ENCODE data around the gene HSPG2.

Gene HSPG2

GRCh38 chr1:21880619-21880970, 56.5 kb downstream of the HSPG2 start:
- no peak for DNase-seq (ENCODE audit: low read depth, low spot score)

DNA sequence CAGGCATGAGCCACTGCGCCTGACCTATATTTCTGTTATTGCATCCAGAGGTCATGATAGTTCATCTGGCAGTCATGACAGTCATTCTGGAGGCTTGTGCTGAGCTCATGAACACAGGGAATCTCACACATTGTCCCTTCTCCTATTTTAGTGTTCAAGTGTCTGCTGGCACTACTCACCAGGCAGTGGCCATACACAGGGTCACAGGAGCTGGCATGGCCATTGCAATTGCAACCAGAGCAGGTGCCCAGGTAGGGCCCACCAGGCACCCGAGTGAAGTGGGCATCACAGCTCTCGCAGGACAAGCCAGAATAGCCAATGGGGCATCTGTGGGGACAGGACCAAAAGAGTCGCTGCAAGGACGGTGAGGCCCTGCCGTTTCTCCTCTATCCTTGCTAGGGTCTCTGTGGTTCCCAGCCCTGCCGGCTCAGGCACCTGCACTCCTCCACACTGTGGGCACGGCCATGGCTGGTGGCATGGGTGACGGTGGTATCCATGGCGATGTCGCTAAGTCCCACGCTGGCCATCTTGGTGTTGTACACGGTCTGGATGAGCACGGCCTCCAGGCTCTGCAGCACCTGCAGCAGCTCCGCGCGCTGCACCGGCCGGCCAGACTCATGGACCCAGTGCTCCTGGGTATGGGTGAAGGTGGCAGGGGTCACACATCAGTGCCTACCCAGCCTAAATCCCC, 57.0 kb downstream of the HSPG2 start:
- no peak for DNase-seq (ENCODE audit: low read depth, low spot score)

- no peak for DNase-seq (ENCODE audit: low read depth, low spot score)
These were observed 58.2 kb downstream of the HSPG2 start for GRCh38 chr1:21878840-21879478.

DNA sequence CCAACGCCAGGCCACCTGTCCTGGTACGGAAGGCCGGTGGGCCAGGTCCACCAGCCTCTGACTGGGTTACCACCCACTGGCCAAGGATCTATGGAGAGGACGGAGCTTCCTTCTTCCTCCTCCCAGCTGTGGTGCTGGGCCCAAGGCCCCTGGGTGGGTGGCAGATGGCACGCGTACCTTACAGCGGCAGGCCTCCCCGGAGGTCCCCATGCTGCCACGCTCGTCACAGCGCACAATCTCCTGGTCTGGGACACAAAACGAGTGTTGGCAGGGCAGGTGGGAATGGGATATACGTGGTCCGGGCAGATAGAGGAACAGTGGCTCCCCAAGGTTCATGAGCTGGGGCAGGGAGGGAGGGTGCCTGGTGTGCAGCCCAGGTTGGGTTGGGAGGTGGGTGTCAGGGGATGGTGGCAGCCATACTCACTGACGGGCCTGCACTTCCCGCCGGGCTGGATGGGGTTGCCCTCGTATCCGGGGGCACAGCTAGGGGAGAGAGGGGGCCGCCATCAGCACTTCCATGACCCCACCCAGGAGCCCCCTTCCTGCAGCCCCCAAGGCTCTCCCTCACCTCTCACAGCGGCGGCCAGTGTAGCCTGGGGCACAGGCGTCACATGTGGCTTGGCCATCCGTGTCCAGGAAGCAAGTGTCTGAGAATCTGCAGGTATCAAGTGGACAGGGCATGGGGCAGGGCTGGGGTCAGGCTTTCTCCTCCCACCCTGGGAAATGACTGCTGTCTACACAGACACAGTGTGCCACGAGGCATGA, 58.9 kb downstream of the HSPG2 start:
- no peak for DNase-seq (ENCODE audit: low read depth, low spot score)

- DNase-seq (ENCODE audit: low read depth, low spot score), result no peak
These were observed 60.8 kb downstream of the HSPG2 start for GRCh38 chr1:21876267-21876666.

DNA sequence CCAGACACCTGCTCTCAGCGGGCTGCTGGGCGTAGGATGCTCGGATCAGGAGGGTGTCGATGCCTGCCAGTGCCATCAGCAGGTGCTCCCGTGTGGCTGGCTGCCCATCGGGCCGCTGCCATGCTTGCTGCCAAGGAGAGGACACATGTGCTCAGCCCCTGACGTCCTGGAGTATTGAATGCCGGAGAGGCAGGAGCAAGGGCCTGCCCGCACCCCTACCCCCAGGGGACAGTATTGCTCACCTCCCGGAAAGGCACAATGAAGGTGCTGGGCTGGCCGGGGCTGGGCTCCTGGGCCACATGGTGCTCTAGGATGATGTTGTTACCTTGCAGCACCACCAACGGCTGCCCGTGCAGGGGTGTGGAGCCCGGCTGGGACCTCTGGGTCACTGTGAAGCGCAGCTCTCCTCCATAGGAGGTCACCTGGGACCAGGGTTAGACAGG, 61.5 kb downstream of the HSPG2 start:
- DNase-seq (ENCODE audit: low read depth, low spot score), result no peak

DNA sequence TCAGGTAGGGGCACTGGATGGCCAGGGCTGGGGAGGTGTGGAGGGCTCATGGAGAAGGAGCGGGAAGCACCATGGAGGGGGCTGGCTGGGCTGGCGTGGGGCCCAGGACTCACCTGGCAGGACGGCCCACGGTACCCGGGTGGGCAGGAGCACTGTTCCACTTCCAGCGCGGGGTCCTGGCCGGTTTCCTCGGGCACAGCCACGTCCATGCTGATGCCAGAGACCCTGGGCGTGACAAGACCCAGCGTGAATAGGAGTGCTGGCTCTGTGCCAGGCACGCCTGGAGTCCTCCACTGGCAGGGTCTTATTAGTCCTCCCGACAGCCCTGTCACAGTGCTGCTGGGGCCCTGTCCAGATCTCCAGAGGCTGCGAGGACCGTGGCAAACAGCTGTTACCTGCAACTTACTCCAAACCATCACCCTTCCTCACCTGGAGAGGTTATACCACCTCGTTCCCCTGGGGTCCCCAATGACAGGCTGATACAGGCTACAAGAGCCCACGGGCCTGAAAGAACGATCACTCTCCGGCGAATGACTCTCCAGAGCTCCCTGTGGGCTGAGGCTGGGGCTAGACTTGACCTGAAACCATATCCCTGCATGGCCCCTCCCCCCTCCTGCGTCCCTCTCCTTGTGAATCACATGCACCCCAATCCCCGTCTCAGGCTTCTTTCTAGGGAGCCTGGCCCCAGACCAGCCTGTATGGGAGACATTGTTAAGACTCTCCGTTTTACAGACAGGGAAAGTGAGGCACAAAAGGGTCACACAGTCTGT, 62.1 kb downstream of the HSPG2 start:
- no peak for DNase-seq (ENCODE audit: low read depth, low spot score)

DNA sequence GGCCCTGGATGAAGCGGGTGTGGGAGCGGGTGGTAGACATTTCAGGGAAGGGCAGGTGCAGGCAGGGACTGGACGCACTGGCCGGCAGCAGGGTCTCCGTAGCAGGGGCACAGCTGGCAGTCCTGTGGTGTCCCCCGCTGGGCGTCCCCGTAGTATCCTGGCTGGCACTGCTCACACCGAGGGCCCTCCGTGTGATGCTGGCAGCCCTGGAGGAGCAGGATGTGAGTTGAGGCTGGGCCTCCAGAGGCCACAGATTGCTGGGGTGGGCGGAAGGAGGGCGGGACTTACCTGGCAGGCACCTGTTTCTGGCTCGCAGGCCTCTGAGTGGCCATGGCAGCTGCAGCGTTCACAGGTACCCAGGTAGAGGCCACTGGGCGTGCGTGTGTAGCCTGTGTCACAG, 62.8 kb downstream of the HSPG2 start:
- no peak for DNase-seq (ENCODE audit: low read depth, low spot score)

- DNase-seq (ENCODE audit: low read depth, low spot score), result no peak
These were observed 63.3 kb downstream of the HSPG2 start for GRCh38 chr1:21873761-21874160.

GRCh38 chr1:21873174-21873573, 63.9 kb downstream of the HSPG2 start:
- DNase-seq (ENCODE audit: low read depth, low spot score), result no peak

- no peak for DNase-seq (ENCODE audit: low read depth, low spot score)
These were observed 64.5 kb downstream of the HSPG2 start for GRCh38 chr1:21872445-21873079.

DNA sequence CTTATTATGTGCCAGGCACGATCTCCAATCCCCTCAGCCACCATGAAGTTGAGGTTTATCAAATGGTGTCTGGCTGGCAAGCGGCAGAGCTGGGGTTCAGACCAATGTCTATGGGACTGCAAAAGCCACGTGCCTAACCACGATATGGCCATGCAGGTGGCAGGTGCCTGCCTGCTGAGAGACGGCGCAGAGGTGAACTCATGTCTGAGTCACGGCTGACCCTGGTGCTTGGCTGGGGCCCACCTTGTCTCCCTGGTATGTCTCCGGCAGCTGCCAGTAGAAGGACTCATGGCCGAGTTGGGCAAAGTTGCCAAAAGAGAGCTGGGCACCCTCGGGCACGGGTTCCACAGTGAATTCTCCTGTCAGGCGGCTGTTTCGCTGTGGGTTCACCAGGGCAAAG, 65.2 kb downstream of the HSPG2 start:
- DNase-seq (ENCODE audit: low read depth, low spot score), result no peak

GRCh38 chr1:21870611-21871010, 66.5 kb downstream of the HSPG2 start:
- no peak for DNase-seq (ENCODE audit: low read depth, low spot score)

DNA sequence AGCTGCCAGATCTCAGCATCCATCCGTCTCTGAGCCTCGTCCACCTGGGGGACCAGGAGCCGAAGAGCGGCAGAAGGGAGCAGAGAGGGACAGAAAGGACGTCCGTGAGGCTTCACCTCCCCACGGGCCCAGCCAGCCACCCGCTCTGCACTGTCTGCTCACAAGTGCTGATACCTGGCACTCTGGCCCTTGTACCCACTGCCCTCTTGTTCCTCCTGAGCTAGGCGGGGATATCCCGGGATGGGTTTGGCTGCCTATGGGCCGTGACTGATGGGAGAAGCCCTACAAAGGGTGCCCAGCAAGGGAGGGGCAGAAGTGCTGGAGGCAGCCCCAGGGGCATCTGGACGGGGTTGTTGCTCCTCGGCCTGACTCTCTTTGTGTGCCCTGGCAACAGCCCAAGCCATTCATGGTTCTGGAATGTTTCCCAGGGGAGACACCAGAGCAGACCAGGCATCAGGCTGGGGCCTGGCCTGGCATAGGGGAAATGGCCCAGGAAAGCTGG, 67.4 kb downstream of the HSPG2 start:
- DNase-seq (ENCODE audit: low read depth, low spot score), result peak; percentile 51

- no peak for DNase-seq (ENCODE audit: low read depth, low spot score)
These were observed 68.1 kb downstream of the HSPG2 start for GRCh38 chr1:21868941-21869454.

GRCh38 chr1:21868482-21868881, 68.6 kb downstream of the HSPG2 start:
- no peak for DNase-seq (ENCODE audit: low read depth, low spot score)

GRCh38 chr1:21867451-21867996, 69.6 kb downstream of the HSPG2 start:
- no peak for DNase-seq (ENCODE audit: low read depth, low spot score)

DNA sequence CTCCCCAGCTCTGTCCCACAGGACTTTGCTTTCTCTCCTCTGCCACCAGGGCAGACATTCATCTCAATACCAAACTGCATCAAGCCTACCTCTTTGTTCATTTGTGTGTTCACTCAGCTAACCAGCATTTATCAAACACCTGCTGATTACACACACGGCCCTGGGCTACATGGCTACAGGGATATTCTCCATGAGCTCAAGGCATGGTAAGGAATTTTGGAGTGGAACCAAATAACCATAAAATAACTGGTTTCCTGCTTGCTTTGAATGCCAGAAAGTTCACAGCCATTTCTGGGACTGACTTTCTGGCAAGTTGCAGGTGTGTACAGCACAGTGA, 70.4 kb downstream of the HSPG2 start:
- no peak for DNase-seq (ENCODE audit: low read depth, low spot score)

GRCh38 chr1:21865943-21866706, 71.0 kb downstream of the HSPG2 start:
- DNase-seq (ENCODE audit: low read depth, low spot score), result no peak

- no peak for DNase-seq (ENCODE audit: low read depth, low spot score)
These were observed 71.5 kb downstream of the HSPG2 start for GRCh38 chr1:21865609-21865942.
